Gastroesophageal sphincter (tissue), 4 donors: Measurements from ENCODE around the gene SPATA1. TPM values are rescaled to one million over a fixed set of nuclear protein-coding genes. Genes with fewer than 3 reads are reported as not detected.

Experiments used
- ATAC-seq: fragments of 150-250 bp; one replicate; pipeline ENCODE4 v1.9.1; 2016; ENCODE audit warnings: mild to moderate bottlenecking, moderate library complexity
- H3K27ac ChIP-seq, 4 donors: fragments of 200-600 bp; sonication (generic) in 3 of 4; 1 replicate in 3 of 4; 2 replicates in 1 of 4; pipeline ENCODE4 v1.5.1; 2016 to 2019
- H3K27me3 ChIP-seq: fragments of 200-600 bp; sonication (generic); one replicate; pipeline ENCODE4 v1.5.1; 2019
- H3K36me3 ChIP-seq, 2 donors: fragments of 200-600 bp; sonication (generic); one replicate each; pipeline ENCODE4 v1.5.1; 2019; ENCODE audit warnings: control low read depth in 1 of 2
- H3K4me1 ChIP-seq, 3 donors: fragments of 200-600 bp; sonication (generic); 1 replicate in 2 of 3; 2 replicates in 1 of 3; pipeline ENCODE4 v1.5.1; 2016 to 2019; ENCODE audit warnings: control low read depth in 2 of 3
- H3K4me3 ChIP-seq, 2 donors: fragments of 200-600 bp; sonication (generic); one replicate each; pipeline ENCODE4 v1.5.1; 2019; ENCODE audit warnings: mild to moderate bottlenecking in 1 of 2, moderate library complexity in 1 of 2
- H3K9me3 ChIP-seq, 3 donors: fragments of 200-600 bp; sonication (generic); one replicate each; pipeline ENCODE4 v1.5.1; 2017 to 2019; ENCODE audit warnings: control low read depth in 2 of 3
- EP300 ChIP-seq: sonication (generic); formaldehyde crosslinking; IDR thresholded peaks from one replicate; pipeline ENCODE4 v1.6.1; 2017; ENCODE audit warnings: antibody characterized with exemption, mild to moderate bottlenecking
- POLR2A ChIP-seq, 2 donors: fragments of 450-650 bp; IDR thresholded peaks; one replicate each; pipeline ENCODE4 v1.6.1; 2017; ENCODE audit warnings: antibody characterized with exemption in 2 of 2, mild to moderate bottlenecking in 2 of 2, moderate library complexity in 1 of 2
- POLR2AphosphoS5 ChIP-seq: sonication (generic); formaldehyde crosslinking; IDR thresholded peaks from one replicate; pipeline ENCODE4 v1.6.1; 2017; ENCODE audit warnings: antibody characterized with exemption
- WGBS, 2 donors: methylation state at CpG; one replicate each; pipeline ENCODE4 v1.1.5; 2018; ENCODE audit warnings: low coverage in 1 of 2; 5-methylcytosine and 5-hydroxymethylcytosine counted together
- total RNA-seq, 4 donors: library from RNA; depleted of rRNA; stranded (reverse); fragments of >200 nt; gene quantifications; one replicate each; pipeline ENCODE4 v1.1.0, GENCODE V29; 2016
- TF ChIP-seq, protein P1 (sequence below), 4 experiments: fragments of 200-600 bp in 2 of 4; fragments of 450-650 bp in 2 of 4; sonication (generic) in 1 of 4; IDR thresholded peaks; one replicate each; pipeline ENCODE4 v1.5.1; 2017 to 2019; ENCODE audit warnings: antibody characterized with exemption in 4 of 4, mild to moderate bottlenecking in 2 of 4, moderate library complexity in 2 of 4

The SPATA1 gene
- total RNA-seq, 4 donors from 2014 or later = 1.2 TPM; not detected in 3

DNA sequence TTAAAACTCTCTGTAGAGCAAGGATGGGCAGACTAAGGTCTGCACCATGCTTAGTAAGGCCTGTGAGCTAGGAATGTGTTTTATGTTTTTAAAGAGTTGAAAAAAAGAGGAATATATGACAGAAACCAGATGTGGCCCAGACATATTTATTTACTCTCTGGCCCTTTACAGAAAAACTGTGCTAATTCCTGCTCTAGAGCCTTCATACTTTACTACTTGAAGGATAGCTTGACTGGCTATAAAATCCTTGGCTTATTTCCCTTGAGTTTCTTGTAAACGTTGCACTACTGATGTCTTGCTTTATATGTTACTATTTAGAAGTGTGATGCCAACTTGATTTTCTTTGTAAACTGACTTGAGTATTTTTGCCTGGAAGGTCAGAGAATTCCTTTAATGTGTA, 34.6 kb downstream of the SPATA1 start:
- no peaks in the 10 kb centered on the region for H3K9me3 ChIP-seq
- no peak for ATAC-seq
- H3K27me3 ChIP-seq = no peaks in the 10 kb centered on the region
- H3K27ac ChIP-seq = no peak overlapping the region
- H3K36me3 ChIP-seq = peaks cover 0 to 34% of the 10 kb centered on the region in 2 donors
- 11 to 18% methylated on average over 1 of the region's 1 CpG for WGBS, 2 donors
- TF ChIP-seq EP300 (no peak), POLR2A (IDR thresholded peaks at IDR 0.05) (no peak), POLR2AphosphoS5 (no peak)
- TF ChIP-seq, protein P1, sequence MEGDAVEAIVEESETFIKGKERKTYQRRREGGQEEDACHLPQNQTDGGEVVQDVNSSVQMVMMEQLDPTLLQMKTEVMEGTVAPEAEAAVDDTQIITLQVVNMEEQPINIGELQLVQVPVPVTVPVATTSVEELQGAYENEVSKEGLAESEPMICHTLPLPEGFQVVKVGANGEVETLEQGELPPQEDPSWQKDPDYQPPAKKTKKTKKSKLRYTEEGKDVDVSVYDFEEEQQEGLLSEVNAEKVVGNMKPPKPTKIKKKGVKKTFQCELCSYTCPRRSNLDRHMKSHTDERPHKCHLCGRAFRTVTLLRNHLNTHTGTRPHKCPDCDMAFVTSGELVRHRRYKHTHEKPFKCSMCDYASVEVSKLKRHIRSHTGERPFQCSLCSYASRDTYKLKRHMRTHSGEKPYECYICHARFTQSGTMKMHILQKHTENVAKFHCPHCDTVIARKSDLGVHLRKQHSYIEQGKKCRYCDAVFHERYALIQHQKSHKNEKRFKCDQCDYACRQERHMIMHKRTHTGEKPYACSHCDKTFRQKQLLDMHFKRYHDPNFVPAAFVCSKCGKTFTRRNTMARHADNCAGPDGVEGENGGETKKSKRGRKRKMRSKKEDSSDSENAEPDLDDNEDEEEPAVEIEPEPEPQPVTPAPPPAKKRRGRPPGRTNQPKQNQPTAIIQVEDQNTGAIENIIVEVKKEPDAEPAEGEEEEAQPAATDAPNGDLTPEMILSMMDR (IDR thresholded peaks at IDR 0.05) = no peak
- no peaks in the 10 kb centered on the region for H3K4me1 ChIP-seq
- no peak overlapping the region for H3K4me3 ChIP-seq

DNA sequence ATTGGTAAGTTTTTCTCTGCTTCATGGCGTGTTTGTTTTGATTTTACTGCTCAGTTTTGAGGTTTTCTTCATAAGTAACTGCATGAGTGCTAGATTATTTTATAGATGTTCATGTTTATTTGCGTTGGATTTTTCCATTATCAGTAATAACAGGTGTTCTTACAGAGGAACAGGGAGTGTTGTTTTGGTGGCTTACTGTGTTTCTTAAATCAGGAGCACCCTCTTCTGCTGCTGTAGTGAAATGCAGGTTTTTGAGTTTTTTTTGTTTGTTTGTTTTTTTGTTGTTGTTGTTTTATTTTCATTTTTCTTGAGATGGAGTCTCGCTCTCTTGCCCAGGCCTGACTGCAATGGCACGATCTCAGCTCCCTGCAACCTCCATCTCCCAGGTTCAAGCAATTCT, 35.5 kb downstream of the SPATA1 start:
- Histone ChIP-seq H3K4me3 (no peak overlapping the region), H3K9me3 (no peaks in the 10 kb centered on the region), H3K27me3 (no peaks in the 10 kb centered on the region), H3K27ac (no peak overlapping the region), H3K36me3 (peaks cover 0 to 34% of the 10 kb centered on the region in 2 donors), H3K4me1 (no peaks in the 10 kb centered on the region)
- TF ChIP-seq EP300 (no peak), POLR2AphosphoS5 (no peak), POLR2A (IDR thresholded peaks at IDR 0.05) (no peak)
- TF ChIP-seq, protein P1 (IDR thresholded peaks at IDR 0.05) = peak in 1 of 4 experiments; percentile 16
- WGBS, 2 donors = 90 to 93% methylated on average over 2 to 4 of the region's 4 CpGs
- ATAC-seq = no peak

DNA sequence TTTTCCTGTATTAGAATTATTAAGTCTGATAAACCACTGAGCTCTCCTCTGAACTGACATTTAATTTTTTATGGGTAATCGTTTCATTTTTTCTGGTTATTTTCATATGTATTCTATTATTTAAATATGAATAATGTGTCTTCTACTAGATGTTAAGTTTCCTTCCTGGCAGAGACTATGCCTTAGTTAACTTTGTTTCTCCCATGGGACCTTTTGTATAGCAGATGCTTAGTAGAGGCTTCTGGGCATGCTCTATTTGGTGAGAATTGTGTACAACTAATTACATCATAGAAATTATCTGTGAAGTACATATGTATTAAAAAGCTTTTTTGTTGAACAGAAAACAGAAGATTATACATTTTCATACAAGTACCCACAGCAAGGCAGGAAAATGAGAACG, 44.6 kb downstream of the SPATA1 start:
- TF ChIP-seq, protein P1 (IDR thresholded peaks at IDR 0.05) = no peak
- TF ChIP-seq POLR2A (IDR thresholded peaks at IDR 0.05) (no peak), POLR2AphosphoS5 (no peak), EP300 (no peak)
- Histone ChIP-seq H3K4me3 (no peak overlapping the region), H3K36me3 (peaks cover 0 to 11% of the 10 kb centered on the region in 2 donors), H3K4me1 (no peaks in the 10 kb centered on the region), H3K9me3 (no peaks in the 10 kb centered on the region), H3K27me3 (no peaks in the 10 kb centered on the region), H3K27ac (no peak overlapping the region)
- ATAC-seq = no peak
- WGBS, 2 donors = 77 to 90% methylated on average over 2 of the region's 2 CpGs

DNA sequence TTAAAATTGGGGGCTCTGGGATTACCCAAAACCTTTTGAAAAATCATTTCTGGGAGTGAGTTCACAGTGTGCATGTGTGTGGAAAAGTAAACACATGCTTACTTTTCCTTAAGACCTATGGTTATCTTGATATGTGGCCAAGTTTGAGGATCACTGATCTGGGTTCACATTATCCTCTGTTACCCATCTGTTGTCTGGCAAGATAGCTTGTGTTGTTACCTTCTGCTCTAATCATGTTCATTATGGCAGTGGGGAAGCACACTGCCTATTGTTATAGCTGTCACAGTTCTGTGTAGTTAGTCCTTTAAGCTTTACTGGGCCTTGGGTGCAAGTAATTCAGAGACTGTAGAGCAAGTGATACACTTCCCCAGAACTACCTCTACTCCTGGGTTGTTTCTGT, 63.0 kb downstream of the SPATA1 start:
- Histone ChIP-seq H3K4me3 (no peak overlapping the region), H3K4me1 (peaks cover 0 to 17% (median 2%) of the 10 kb centered on the region in 3 donors), H3K36me3 (peaks cover 0 to 52% of the 10 kb centered on the region in 2 donors), H3K27ac (no peak overlapping the region), H3K27me3 (no peaks in the 10 kb centered on the region), H3K9me3 (no peaks in the 10 kb centered on the region)
- TF ChIP-seq POLR2A (IDR thresholded peaks at IDR 0.05) (no peak), EP300 (no peak), POLR2AphosphoS5 (no peak)
- TF ChIP-seq, protein P1 (IDR thresholded peaks at IDR 0.05) = no peak
- ATAC-seq = no peak

DNA sequence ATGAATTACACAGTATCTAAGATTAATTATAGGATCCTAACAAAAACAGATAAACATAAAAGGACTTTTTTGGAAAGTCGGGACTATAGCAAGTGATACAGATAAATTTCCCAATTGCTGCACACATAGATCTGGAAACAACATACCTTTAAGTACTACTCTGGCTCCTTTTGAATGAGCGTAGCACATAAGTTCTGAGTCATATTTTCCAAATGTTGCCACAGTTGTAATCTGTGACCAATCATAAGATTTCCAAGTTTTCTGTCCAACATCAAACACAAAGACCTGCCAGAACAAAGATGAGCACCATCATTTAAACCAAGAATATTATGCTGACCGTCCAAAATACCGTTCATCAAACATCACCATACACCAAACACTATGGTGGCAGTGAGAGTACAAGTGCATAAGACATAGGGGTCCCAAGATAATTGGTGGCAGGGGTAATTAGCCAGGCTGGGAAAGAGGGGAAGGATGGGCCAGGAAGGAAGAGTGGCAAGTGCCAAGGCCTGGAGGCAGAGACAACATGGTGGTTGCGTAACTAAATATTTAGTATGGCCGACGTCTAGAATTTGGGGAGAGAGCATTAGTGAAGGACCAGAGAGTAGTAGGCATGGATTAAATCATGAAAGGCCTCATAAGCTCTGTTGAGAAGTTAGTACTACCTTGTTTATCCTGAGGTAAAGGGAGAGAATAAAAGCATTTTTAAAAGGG, 64.4 kb downstream of the SPATA1 start:
- Histone ChIP-seq H3K4me3 (no peak overlapping the region), H3K27me3 (no peaks in the 10 kb centered on the region)

More for the DNA sequence above, 64.4 kb downstream of the SPATA1 start:
- WGBS, 2 donors = 74 to 89% methylated on average over 7 of the region's 7 CpGs
- Histone ChIP-seq H3K27ac (no peak overlapping the region), H3K36me3 (peaks cover 0 to 38% of the 10 kb centered on the region in 2 donors), H3K4me1 (peaks cover 0 to 23% (median 2%) of the 10 kb centered on the region in 3 donors), H3K9me3 (no peaks in the 10 kb centered on the region)
- TF ChIP-seq POLR2AphosphoS5 = no peak
- TF ChIP-seq, protein P1 (IDR thresholded peaks at IDR 0.05) = no peak
- TF ChIP-seq POLR2A (IDR thresholded peaks at IDR 0.05) = no peak
- TF ChIP-seq EP300 = no peak
- ATAC-seq = no peak
